ENCODE results near the gene DZIP1L. TPM values are rescaled to one million over a fixed set of nuclear protein-coding genes. Genes with fewer than 3 reads are reported as not detected.

The DZIP1L gene
- total and polyA plus RNA-seq, 2 donors (not counting 3 experiments of a cell fraction or from before 2014, with no cell fraction given) = 3.0 to 17.9 TPM

DNA sequence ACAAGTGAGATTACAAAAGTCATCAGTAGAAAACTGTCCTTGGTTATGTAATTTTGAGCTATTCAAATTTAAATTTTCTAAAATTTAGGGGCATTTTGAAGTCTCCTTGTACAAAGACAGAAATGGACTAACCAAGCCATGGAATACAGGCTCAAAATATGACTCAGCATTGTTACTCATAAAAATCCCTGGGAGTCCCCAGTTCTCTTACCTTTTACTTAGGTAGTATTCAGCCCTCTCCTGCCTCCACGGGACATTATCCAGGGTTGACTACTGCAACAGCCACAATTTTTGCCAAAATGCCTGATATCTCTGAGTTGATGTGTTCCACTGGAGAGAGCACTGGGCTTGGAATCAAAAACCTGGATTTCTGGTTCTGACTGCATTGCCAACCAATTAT lies 80.5 kb downstream of the DZIP1L start:
- ChIA-PET CTCF (interaction anchor here (1.1 kb wide), 1 partner anchor 17 kb away, joined by 3 read pairs; no protein-coding TSS in a partner anchor), POLR2A (no interaction called here)
- no peak overlapping the region for H2AFZ ChIP-seq (ENCODE audit: low read depth, low read length)
- DNase-seq (ENCODE audit: low read depth, low spot score) (no peak), FAIRE-seq (no peak)
- H3K79me2 ChIP-seq (ENCODE audit: control insufficient read depth, insufficient read depth, low read length) = no peaks in the 10 kb centered on the region
- BruUV-seq (replicated peaks) = no TSS peak
- TF ChIP-seq, protein P1, sequence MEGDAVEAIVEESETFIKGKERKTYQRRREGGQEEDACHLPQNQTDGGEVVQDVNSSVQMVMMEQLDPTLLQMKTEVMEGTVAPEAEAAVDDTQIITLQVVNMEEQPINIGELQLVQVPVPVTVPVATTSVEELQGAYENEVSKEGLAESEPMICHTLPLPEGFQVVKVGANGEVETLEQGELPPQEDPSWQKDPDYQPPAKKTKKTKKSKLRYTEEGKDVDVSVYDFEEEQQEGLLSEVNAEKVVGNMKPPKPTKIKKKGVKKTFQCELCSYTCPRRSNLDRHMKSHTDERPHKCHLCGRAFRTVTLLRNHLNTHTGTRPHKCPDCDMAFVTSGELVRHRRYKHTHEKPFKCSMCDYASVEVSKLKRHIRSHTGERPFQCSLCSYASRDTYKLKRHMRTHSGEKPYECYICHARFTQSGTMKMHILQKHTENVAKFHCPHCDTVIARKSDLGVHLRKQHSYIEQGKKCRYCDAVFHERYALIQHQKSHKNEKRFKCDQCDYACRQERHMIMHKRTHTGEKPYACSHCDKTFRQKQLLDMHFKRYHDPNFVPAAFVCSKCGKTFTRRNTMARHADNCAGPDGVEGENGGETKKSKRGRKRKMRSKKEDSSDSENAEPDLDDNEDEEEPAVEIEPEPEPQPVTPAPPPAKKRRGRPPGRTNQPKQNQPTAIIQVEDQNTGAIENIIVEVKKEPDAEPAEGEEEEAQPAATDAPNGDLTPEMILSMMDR (IDR thresholded peaks at IDR 0.05; ENCODE audit: extremely low read depth in 1 of 2, insufficient read depth in 1 of 2, low read depth in 1 of 2, low read length in 2 of 2) = no peak
- TF ChIP-seq JUN (IDR thresholded peaks at IDR 0.05; ENCODE audit: borderline replicate concordance, insufficient read depth, insufficient read length, low read depth) (no peak), FOS (IDR thresholded peaks at IDR 0.05; ENCODE audit: borderline replicate concordance, insufficient read depth, low read length) (no peak), POLR2A (IDR thresholded peaks at IDR 0.05; ENCODE audit: low read depth, low read length) (no peak), POLR2AphosphoS5 (IDR thresholded peaks at IDR 0.05; ENCODE audit: insufficient read depth, low read depth, low read length) (no peak), MYC (IDR thresholded peaks at IDR 0.05; ENCODE audit: low read depth, low read length) (no peak), EZH2 (IDR thresholded peaks at IDR 0.05; ENCODE audit: borderline replicate concordance, low read depth, low read length, severe bottlenecking) (no peak), GATA2 (IDR thresholded peaks at IDR 0.05; ENCODE audit: insufficient read depth, insufficient read length, low read depth, low read length) (no peak)
- TF ChIP-seq, protein P2, sequence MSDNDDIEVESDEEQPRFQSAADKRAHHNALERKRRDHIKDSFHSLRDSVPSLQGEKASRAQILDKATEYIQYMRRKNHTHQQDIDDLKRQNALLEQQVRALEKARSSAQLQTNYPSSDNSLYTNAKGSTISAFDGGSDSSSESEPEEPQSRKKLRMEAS (IDR thresholded peaks at IDR 0.05; ENCODE audit: insufficient read depth, insufficient read length) = no peak
- no peaks in the 10 kb centered on the region for H3K27me3 ChIP-seq (ENCODE audit: control insufficient read depth in 2 of 2, insufficient read depth in 2 of 2, low read length in 2 of 2)
- no peak overlapping the region for H3K9ac ChIP-seq (replicated peaks; ENCODE audit: extremely low read depth, insufficient read depth, low read length)
- H3K9me1 ChIP-seq (replicated peaks; ENCODE audit: control insufficient read depth, extremely low read depth, insufficient read depth, low read length) = no peaks in the 10 kb centered on the region
- H3K36me3 ChIP-seq (ENCODE audit: control insufficient read depth in 2 of 2, extremely low read depth in 1 of 2, insufficient read depth in 2 of 2, low read length in 2 of 2) = no peaks in the 10 kb centered on the region
- intact Hi-C loops (cut with micrococcal nuclease) (no loop called here), dilution Hi-C loops (cut with MboI; ENCODE audit: extremely low pct_ligation_motif_present, low sequenced_read_pairs) (no loop called here)
- no peaks in the 10 kb centered on the region for H3K9me3 ChIP-seq (replicated peaks; ENCODE audit: control insufficient read depth, insufficient read depth, low read length)
- no peaks in the 10 kb centered on the region for H4K20me1 ChIP-seq (replicated peaks; ENCODE audit: control insufficient read depth, extremely low read depth, insufficient read depth, low read length)
- no peaks in the 10 kb centered on the region for H3K4me1 ChIP-seq (ENCODE audit: control insufficient read depth, extremely low read depth, insufficient read depth, low read length)
- H3K4me2 ChIP-seq (ENCODE audit: insufficient read depth, low read length) = no peak overlapping the region
- no peak overlapping the region for H3K27ac ChIP-seq (ENCODE audit: insufficient read depth, low read depth, low read length)
- H3K4me3 ChIP-seq (replicated peaks in 1 of 3; ENCODE audit: insufficient read depth in 1 of 3, low read depth in 1 of 3, low read length in 3 of 3) = no peak overlapping the region

All from endothelial cell of umbilical vein (primary cell).